RWPE1 (cell line): ENCODE data around the gene ANLN.

Experiments
- CTCF ChIA-PET: fragments of 350-600 bp; sonication (Branson Sonifier 250); formaldehyde crosslinking; extraction: SDS; loops from one replicate; lab custom pipeline; 2021; lab: Yijun Ruan, JAX
- POLR2A ChIA-PET: fragments of 400-600 bp; formaldehyde crosslinking; extraction: SDS; loops from one replicate; lab custom pipeline; 2020; ENCODE audit warnings: antibody characterized with exemption; ENCODE audit not compliant: low non-redundant PET; lab: Yijun Ruan, JAX
- DNase-seq: peaks from one replicate; pipeline ENCODE4 v3.0.0; 2012; ENCODE audit warnings: low spot score
- H3K27ac ChIP-seq: fragments of 450-650 bp; 2 replicates; pipeline ENCODE4 v1.5.1; 2017
- TF ChIP-seq, protein P1 (sequence below): fragments of 450-650 bp; conservative IDR thresholded peaks from 2 replicates; pipeline ENCODE4 v1.5.1; 2017; ENCODE audit warnings: low read depth, mild to moderate bottlenecking

Gene ANLN

DNA sequence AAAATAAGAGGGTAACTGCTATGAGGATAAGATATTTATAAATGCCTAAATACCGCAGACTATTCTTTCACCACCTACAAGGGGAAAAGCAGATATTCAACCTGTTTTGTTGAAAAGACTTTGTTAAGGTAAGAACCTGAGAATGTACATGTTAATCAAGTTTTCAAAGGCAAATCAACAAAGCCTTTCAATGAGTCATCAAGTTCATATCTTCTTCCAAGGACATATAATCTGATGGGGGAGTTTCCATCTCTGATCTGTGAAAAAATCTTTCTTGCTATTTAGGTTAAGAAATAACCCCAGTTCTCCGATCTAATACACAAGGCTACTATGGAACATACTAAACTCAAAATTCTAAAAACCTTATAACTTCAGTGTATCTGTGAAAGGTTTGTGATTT is 40.0 kb upstream of the ANLN start:
- POLR2A ChIA-PET, result no interaction called here
- CTCF ChIA-PET, result no interaction called here
- DNase-seq, result no peak

DNA sequence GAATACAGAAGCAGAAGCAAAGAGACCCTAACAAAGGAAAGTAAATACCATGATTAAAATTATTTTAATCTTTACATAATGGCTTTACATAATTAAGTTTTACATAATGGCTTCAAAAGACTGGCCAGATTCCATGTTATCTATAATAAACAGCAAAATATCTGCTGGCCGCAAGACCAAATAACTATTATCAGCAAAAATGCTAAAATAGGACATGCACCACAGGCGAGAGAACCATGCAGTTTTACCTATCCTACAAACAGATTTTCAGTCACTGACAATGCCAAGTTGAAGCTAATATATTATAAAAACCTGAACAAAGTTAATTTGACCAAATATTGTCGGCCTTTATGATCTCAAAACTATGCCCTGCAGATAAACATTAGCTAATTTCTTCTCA is 34.2 kb upstream of the ANLN start:
- DNase-seq, result no peak
- ChIA-PET POLR2A (no interaction called here), CTCF (interaction anchor here (1.1 kb wide), 1 partner anchor 12 kb away, joined by 4 read pairs; a partner anchor contains a TSS)
- TF ChIP-seq, protein P1, sequence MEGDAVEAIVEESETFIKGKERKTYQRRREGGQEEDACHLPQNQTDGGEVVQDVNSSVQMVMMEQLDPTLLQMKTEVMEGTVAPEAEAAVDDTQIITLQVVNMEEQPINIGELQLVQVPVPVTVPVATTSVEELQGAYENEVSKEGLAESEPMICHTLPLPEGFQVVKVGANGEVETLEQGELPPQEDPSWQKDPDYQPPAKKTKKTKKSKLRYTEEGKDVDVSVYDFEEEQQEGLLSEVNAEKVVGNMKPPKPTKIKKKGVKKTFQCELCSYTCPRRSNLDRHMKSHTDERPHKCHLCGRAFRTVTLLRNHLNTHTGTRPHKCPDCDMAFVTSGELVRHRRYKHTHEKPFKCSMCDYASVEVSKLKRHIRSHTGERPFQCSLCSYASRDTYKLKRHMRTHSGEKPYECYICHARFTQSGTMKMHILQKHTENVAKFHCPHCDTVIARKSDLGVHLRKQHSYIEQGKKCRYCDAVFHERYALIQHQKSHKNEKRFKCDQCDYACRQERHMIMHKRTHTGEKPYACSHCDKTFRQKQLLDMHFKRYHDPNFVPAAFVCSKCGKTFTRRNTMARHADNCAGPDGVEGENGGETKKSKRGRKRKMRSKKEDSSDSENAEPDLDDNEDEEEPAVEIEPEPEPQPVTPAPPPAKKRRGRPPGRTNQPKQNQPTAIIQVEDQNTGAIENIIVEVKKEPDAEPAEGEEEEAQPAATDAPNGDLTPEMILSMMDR, result no peak
- H3K27ac ChIP-seq, result no peak overlapping the region

More for the DNA sequence above, 40.0 kb upstream of the ANLN start:
- TF ChIP-seq, protein P1, result no peak
- no peak overlapping the region for H3K27ac ChIP-seq

DNA sequence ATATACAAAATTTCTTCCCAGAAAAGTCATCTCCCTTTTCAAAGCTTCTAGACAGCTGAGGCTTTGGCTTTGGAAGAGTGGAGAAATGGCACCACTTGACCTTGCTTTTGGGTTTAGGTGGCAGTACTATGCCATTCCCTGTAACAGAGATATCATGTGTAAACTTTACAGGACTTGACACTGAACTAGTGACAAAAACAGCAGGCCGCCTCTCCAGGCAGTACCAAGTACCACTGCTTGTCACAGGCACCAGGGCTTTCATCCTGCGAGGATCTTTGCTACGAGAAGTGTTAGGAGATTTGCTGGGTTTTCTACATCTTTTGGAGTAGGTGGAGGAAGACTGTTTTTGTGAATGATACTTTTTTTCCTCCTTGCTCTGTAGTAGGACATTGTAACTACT is 32.6 kb upstream of the ANLN start:
- DNase-seq, result no peak
- ChIA-PET CTCF (no interaction called here), POLR2A (no interaction called here)
- TF ChIP-seq, protein P1, result no peak
- no peak overlapping the region for H3K27ac ChIP-seq

DNA sequence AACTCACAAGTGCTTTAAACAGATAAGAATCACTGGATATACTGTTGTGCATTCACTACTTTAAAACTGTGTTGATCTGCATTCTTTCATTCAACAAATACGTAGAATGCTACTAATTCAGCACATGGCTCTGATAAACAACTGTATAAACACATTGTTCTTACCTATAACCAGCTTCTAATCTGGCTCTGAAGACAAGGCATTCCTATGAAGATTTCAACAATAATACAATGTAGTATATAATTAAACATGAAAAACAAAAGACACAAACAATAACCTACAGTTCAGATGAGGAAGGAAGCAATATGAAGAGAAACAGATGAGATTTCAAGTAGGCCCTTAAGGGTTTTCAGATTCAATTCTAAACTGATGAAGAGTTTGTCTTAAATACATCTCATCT is 31.1 kb upstream of the ANLN start:
- POLR2A ChIA-PET, result no interaction called here
- no peak for DNase-seq
- CTCF ChIA-PET, result no interaction called here
- TF ChIP-seq, protein P1, result no peak
- H3K27ac ChIP-seq, result no peak overlapping the region

DNA sequence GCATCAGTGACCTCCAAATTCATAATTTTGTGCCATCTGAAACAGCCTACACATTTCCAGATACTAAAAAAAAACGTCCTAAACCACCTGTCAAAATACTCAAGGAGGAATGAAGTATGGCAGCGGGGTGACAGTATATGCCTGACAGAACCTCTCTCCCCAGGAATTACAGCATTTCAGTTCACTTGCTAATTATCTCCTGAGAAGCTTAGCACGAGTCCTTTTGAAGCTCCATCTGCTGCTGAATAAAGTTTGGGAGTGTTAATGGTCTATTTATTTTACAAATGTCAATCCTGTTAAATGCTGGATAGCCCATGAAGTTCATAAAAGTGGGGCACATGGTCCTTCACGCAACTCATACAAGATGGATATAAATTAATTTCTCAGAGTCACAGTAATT is 29.4 kb upstream of the ANLN start:
- DNase-seq, result no peak
- CTCF ChIA-PET, result no interaction called here
- no peak overlapping the region for H3K27ac ChIP-seq
- POLR2A ChIA-PET, result no interaction called here
- TF ChIP-seq, protein P1, result no peak

DNA sequence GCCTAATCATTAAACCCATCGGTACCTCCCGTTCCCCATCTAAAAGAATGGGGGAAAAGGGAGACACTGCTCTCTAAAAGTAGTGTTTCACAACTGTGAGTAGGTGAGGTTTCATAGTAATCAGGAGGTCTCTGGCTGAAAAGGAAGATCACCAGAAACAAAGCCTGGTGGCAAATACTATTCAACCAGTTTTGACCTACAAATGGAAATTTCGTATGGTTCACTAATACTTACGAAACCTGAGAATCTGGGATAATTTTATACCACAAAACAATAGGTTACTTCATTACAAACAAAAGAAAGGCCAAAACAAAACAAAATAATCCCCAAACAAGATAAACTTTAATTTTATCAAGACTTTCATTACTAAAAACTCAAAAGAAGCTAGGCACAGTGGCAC is 28.4 kb upstream of the ANLN start:
- H3K27ac ChIP-seq, result no peak overlapping the region
- POLR2A ChIA-PET, result no interaction called here
- TF ChIP-seq, protein P1, result no peak
- DNase-seq, result no peak
- CTCF ChIA-PET, result interaction anchor here (0.6 kb wide), 1 partner anchor 376 kb away, joined by 3 read pairs; no protein-coding TSS in a partner anchor
